ENCODE measurements around the gene PLIN3.
"Not testable (repeated sequence)": the region's sequence is repeated elsewhere in the genome, so short reads cannot be mapped to it uniquely, and the experiment has no call there.

The PLIN3 gene

GRCh38 chr19:4889034-4889815, 21.8 kb upstream of the PLIN3 start:
- DNase-seq: no peak

- DNase-seq: not testable (repeated sequence)
Observed at GRCh38 chr19:4887803-4888202, 20.3 kb upstream of the PLIN3 start.

GRCh38 chr19:4884993-4885392, 17.5 kb upstream of the PLIN3 start:
- not testable (repeated sequence) for DNase-seq

- DNase-seq: not testable (repeated sequence)
Observed at GRCh38 chr19:4882874-4883273, 15.4 kb upstream of the PLIN3 start.

GRCh38 chr19:4879041-4879440, 11.6 kb upstream of the PLIN3 start:
- DNase-seq: no peak

- peak in 1 of 2 experiments; percentile 11 for DNase-seq
Observed at GRCh38 chr19:4878491-4878968, 11.1 kb upstream of the PLIN3 start.

- no peak for DNase-seq
Observed at GRCh38 chr19:4877753-4878490, 10.5 kb upstream of the PLIN3 start.

GRCh38 chr19:4873930-4874329, 6.5 kb upstream of the PLIN3 start:
- no peak for DNase-seq

- DNase-seq: no peak
Observed at GRCh38 chr19:4871711-4872110, 4.2 kb upstream of the PLIN3 start.

GRCh38 chr19:4870025-4870700, 2.7 kb upstream of the PLIN3 start:
- peak; percentile 33 to 51 for DNase-seq

- DNase-seq: no peak
Observed at GRCh38 chr19:4868286-4868834, 893 bp upstream of the PLIN3 start.

- DNase-seq: peak; percentile 53 to 57
Observed at GRCh38 chr19:4866595-4867424, 657 bp downstream of the PLIN3 start.

- DNase-seq: no peak
Observed at GRCh38 chr19:4861147-4861546, 6.3 kb downstream of the PLIN3 start.

GRCh38 chr19:4859697-4860096, 7.8 kb downstream of the PLIN3 start:
- no peak for DNase-seq

GRCh38 chr19:4856468-4856867, 11.0 kb downstream of the PLIN3 start:
- DNase-seq: not testable (repeated sequence)

GRCh38 chr19:4853506-4853905, 14.0 kb downstream of the PLIN3 start:
- DNase-seq: not testable (repeated sequence)

- DNase-seq: no peak
Observed at GRCh38 chr19:4852484-4852883, 15.0 kb downstream of the PLIN3 start.

- peak; percentile 82 to 84 for DNase-seq
Observed at GRCh38 chr19:4851551-4852290, 15.7 kb downstream of the PLIN3 start.

- no peak for DNase-seq
Observed at GRCh38 chr19:4849019-4849418, 18.4 kb downstream of the PLIN3 start.

- DNase-seq: no peak
Observed at GRCh38 chr19:4847190-4847973, 20.1 kb downstream of the PLIN3 start.

- not testable (repeated sequence) for DNase-seq
Observed at GRCh38 chr19:4845975-4846374, 21.5 kb downstream of the PLIN3 start.

Measured in activated CD4-positive, alpha-beta T cell treated with anti-CD3 and anti-CD28 coated beads, Interleukin-2, amount 50 U/mL, for 48 hours (primary cell).